Measurements from ENCODE around the gene MYO9B. TPM values are rescaled to one million over a fixed set of nuclear protein-coding genes. Genes with fewer than 3 reads are reported as not detected.

Gene MYO9B
- total RNA-seq, 1 donor from 2014 or later, result 123 TPM

GRCh38 chr19:17197666-17198065 lies 122.1 kb downstream of the MYO9B start:
- Mint-ChIP-seq H3K4me3 (ENCODE audit: unreplicated experiment) (no peak overlapping the region), H3K27ac (ENCODE audit: unreplicated experiment) (no peak overlapping the region), H3K9me3 (ENCODE audit: unreplicated experiment) (peaks cover 2% of the 10 kb centered on the region), H3K4me1 (ENCODE audit: low read depth, unreplicated experiment) (no peaks in the 10 kb centered on the region), H3K27me3 (ENCODE audit: low read depth, unreplicated experiment) (no peaks in the 10 kb centered on the region), H3K36me3 (ENCODE audit: low read depth, unreplicated experiment) (peaks cover 41% of the 10 kb centered on the region)
- Histone ChIP-seq H3K79me2 (ENCODE audit: insufficient read depth, low read length) (no peaks in the 10 kb centered on the region), H4K20me1 (ENCODE audit: insufficient read depth, low read length) (peaks cover 11% of the 10 kb centered on the region), H3K9me3 (ENCODE audit: insufficient read depth, low read depth, low read length) (no peaks in the 10 kb centered on the region), H3K4me3 (ENCODE audit: insufficient read depth, low read depth, low read length) (no peak overlapping the region), H3K4me1 (ENCODE audit: insufficient read depth, low read length) (no peaks in the 10 kb centered on the region), H2AFZ (ENCODE audit: low read depth, low read length) (no peak overlapping the region), H3K36me3 (ENCODE audit: insufficient read depth, low read length) (peaks cover 28% of the 10 kb centered on the region), H3K9ac (ENCODE audit: low read length) (no peak overlapping the region), H3K27ac (ENCODE audit: low read depth, low read length) (no peak overlapping the region), H3K4me2 (ENCODE audit: low read length) (no peak overlapping the region), H3K27me3 (ENCODE audit: insufficient read depth, low read length) (no peaks in the 10 kb centered on the region)
- TF ChIP-seq EZH2 (IDR thresholded peaks at IDR 0.05; ENCODE audit: insufficient read depth, low read length) (no peak), CTCF (IDR thresholded peaks at IDR 0.05; ENCODE audit: insufficient read depth, low read depth, low read length) (no peak)
- DNase-seq (ENCODE audit: low read depth), result no peak
- FAIRE-seq, result no peak

GRCh38 chr19:17200408-17201079 lies 125.0 kb downstream of the MYO9B start:
- Histone ChIP-seq H3K36me3 (ENCODE audit: insufficient read depth, low read length) (peaks cover 25% of the 10 kb centered on the region), H3K79me2 (ENCODE audit: insufficient read depth, low read length) (no peaks in the 10 kb centered on the region), H3K4me1 (ENCODE audit: insufficient read depth, low read length) (no peaks in the 10 kb centered on the region), H3K4me2 (ENCODE audit: low read length) (no peak overlapping the region), H3K9ac (ENCODE audit: low read length) (no peak overlapping the region), H4K20me1 (ENCODE audit: insufficient read depth, low read length) (peaks cover 18% of the 10 kb centered on the region), H3K27ac (ENCODE audit: low read depth, low read length) (no peak overlapping the region), H3K27me3 (ENCODE audit: insufficient read depth, low read length) (no peaks in the 10 kb centered on the region), H3K9me3 (ENCODE audit: insufficient read depth, low read depth, low read length) (no peaks in the 10 kb centered on the region), H3K4me3 (ENCODE audit: insufficient read depth, low read depth, low read length) (no peak overlapping the region), H2AFZ (ENCODE audit: low read depth, low read length) (no peak overlapping the region)
- Mint-ChIP-seq H3K36me3 (ENCODE audit: low read depth, unreplicated experiment) (peaks cover 46% of the 10 kb centered on the region), H3K4me1 (ENCODE audit: low read depth, unreplicated experiment) (no peaks in the 10 kb centered on the region), H3K9me3 (ENCODE audit: unreplicated experiment) (peaks cover 2% of the 10 kb centered on the region), H3K27me3 (ENCODE audit: low read depth, unreplicated experiment) (no peaks in the 10 kb centered on the region), H3K4me3 (ENCODE audit: unreplicated experiment) (no peak overlapping the region), H3K27ac (ENCODE audit: unreplicated experiment) (no peak overlapping the region)
- no peak for FAIRE-seq
- DNase-seq (ENCODE audit: low read depth), result no peak
- TF ChIP-seq CTCF (IDR thresholded peaks at IDR 0.05; ENCODE audit: insufficient read depth, low read depth, low read length), result no peak
- TF ChIP-seq EZH2 (IDR thresholded peaks at IDR 0.05; ENCODE audit: insufficient read depth, low read length), result no peak

- Mint-ChIP-seq H3K27ac (ENCODE audit: unreplicated experiment) (no peak overlapping the region), H3K4me3 (ENCODE audit: unreplicated experiment) (no peak overlapping the region), H3K9me3 (ENCODE audit: unreplicated experiment) (no peaks in the 10 kb centered on the region), H3K27me3 (ENCODE audit: low read depth, unreplicated experiment) (no peaks in the 10 kb centered on the region), H3K4me1 (ENCODE audit: low read depth, unreplicated experiment) (no peaks in the 10 kb centered on the region), H3K36me3 (ENCODE audit: low read depth, unreplicated experiment) (peaks cover 44% of the 10 kb centered on the region)
- Histone ChIP-seq H3K27ac (ENCODE audit: low read depth, low read length) (no peak overlapping the region), H3K9me3 (ENCODE audit: insufficient read depth, low read depth, low read length) (no peaks in the 10 kb centered on the region), H3K79me2 (ENCODE audit: insufficient read depth, low read length) (no peaks in the 10 kb centered on the region), H3K36me3 (ENCODE audit: insufficient read depth, low read length) (peaks cover 25% of the 10 kb centered on the region), H3K4me2 (ENCODE audit: low read length) (no peak overlapping the region), H3K4me3 (ENCODE audit: insufficient read depth, low read depth, low read length) (no peak overlapping the region), H3K27me3 (ENCODE audit: insufficient read depth, low read length) (no peaks in the 10 kb centered on the region), H2AFZ (ENCODE audit: low read depth, low read length) (no peak overlapping the region), H4K20me1 (ENCODE audit: insufficient read depth, low read length) (peaks cover 14% of the 10 kb centered on the region), H3K4me1 (ENCODE audit: insufficient read depth, low read length) (no peaks in the 10 kb centered on the region), H3K9ac (ENCODE audit: low read length) (no peak overlapping the region)
- TF ChIP-seq EZH2 (IDR thresholded peaks at IDR 0.05; ENCODE audit: insufficient read depth, low read length), result no peak
- no peak for TF ChIP-seq CTCF (IDR thresholded peaks at IDR 0.05; ENCODE audit: insufficient read depth, low read depth, low read length)
- FAIRE-seq (no peak), DNase-seq (ENCODE audit: low read depth) (no peak)
Observed at GRCh38 chr19:17202249-17202648, 126.7 kb downstream of the MYO9B start.
